Mucosa of stomach (tissue), 1 donor: ENCODE measurements around the gene BANF1.
"Not testable (repeated sequence)": the region's sequence is repeated elsewhere in the genome, so short reads cannot be mapped to it uniquely, and the experiment has no call there.

Experiments
- H3K27me3 ChIP-seq: one replicate; pipeline ENCODE4 v1.7.0; 2013; ENCODE audit warnings: mild to moderate bottlenecking, low read length; ENCODE audit not compliant: control insufficient read depth, insufficient read depth
- H3K36me3 ChIP-seq: one replicate; pipeline ENCODE4 v1.7.0; 2013; ENCODE audit warnings: low read length; ENCODE audit not compliant: control insufficient read depth, insufficient read depth
- H3K4me1 ChIP-seq: one replicate; pipeline ENCODE4 v1.7.0; 2013; ENCODE audit warnings: mild to moderate bottlenecking, low read length; ENCODE audit not compliant: control insufficient read depth, insufficient read depth
- H3K4me3 ChIP-seq: one replicate; pipeline ENCODE4 v1.7.0; 2013; ENCODE audit warnings: low read length
- H3K9ac ChIP-seq: one replicate; pipeline ENCODE4 v1.7.0; 2013; ENCODE audit warnings: mild to moderate bottlenecking, low read length, moderate library complexity
- H3K9me3 ChIP-seq: one replicate; pipeline ENCODE4 v1.7.0; 2013; ENCODE audit warnings: mild to moderate bottlenecking, low read length, moderate library complexity; ENCODE audit not compliant: control insufficient read depth
- donor health status: Pancreatic carcinoma.

BANF1 gene

DNA sequence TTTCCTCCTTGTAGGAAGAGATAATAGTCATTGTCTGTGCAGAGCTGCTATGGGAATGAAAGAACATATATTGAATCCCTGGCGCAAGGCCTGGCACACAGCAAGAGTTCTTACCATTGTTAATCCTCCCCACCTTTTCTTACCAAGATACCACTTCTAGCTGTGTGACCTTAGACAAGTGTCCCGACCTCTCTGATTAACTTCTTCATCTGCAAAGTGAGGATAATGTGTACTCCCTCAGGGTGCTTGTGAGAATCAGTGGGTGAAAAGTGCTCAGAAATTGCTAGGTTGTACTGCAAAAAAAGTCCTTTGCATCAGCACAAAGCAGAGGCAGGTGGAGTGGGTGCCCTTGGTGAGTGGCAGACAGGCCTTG is 5.8 kb downstream of the BANF1 start:
- Histone ChIP-seq H3K9ac (no peak overlapping the region), H3K27me3 (peaks cover 30% of the 10 kb centered on the region), H3K4me3 (no peak overlapping the region), H3K36me3 (peaks cover 5% of the 10 kb centered on the region), H3K9me3 (no peaks in the 10 kb centered on the region), H3K4me1 (peaks cover 2% of the 10 kb centered on the region)

DNA sequence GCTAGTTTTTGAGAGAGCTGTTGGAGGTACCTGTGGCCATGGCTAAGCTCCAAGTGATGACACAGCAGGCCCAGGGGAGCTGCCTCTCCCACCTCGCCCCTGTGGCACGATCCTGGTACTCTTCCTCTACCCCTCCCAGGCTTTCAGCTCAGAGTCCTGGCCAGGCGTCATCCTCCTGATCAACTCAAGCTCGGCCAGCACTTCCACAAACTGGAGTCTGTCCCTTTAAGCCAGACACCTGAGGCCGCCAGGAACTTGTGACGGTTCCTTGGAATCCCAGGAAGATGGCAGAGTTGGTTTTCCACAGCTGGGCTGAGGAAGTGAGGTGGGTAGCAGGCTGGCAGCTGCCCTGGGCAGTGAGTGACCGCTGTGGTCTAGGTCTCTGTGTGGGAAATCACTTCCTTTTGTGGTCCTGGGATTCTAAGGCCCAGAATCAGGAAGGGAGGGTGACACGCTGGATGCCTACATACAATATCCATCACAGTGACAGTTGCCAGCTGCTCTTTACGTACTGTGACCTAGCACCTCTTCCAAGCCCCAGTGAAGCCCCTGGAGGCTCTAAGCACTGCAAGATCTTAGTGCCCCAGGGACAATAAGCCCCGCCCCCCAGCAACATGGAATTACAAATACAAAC is 6.3 kb downstream of the BANF1 start:
- Histone ChIP-seq H3K27me3 (peaks cover 35% of the 10 kb centered on the region), H3K9ac (no peak overlapping the region), H3K4me1 (no peaks in the 10 kb centered on the region), H3K36me3 (peaks cover 5% of the 10 kb centered on the region), H3K9me3 (no peaks in the 10 kb centered on the region), H3K4me3 (no peak overlapping the region)

DNA sequence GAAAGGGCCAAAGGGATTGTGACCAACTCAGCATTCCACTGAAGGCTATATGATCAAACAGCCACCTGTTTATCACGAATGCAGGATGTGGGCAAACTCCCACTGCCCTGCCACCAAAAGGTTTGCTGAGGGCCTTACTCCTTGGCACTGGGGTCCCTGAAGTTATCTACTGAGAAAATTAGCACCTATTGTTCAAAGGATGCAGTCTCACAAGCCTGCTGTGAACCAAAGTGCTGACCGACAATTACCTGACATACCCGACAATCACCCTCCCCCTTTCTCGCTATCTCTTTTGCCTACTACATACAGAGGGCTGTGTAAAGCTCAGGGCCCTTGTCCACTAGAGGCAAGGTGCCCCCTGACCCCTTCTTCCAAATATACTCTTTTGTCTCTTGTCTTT is 7.7 kb downstream of the BANF1 start:
- H3K9me3 ChIP-seq, H3K36me3 ChIP-seq, H3K9ac ChIP-seq, H3K4me1 ChIP-seq, H3K4me3 ChIP-seq: not testable (repeated sequence)
- peaks cover 38% of the 10 kb centered on the region for H3K27me3 ChIP-seq

DNA sequence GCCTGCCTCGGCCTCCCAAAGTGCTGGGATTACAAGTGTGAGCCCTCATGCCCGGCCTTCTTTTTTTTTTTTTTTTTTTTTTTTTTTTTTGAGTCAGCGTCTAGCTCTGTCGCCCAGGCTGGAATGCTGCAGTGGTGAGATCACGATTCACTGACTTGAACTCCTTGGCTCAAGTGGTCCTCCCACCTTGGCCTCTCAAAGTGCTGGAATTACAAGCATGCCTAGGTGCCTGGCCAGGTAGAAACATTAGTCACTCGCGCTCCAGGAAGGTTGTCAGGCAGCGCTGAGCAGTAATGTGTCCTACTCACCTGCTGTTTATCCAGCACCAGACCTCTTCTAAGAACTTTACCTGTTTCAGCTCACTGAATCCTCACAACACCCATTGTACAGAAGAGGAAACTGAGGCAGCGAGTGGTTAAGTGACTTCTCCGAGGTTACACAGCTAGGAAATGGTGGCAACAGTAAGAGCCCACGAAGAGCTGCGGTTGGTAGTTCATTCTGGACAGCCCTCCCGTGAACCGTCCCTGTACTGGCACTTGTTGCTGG is 9.0 kb downstream of the BANF1 start:
- Histone ChIP-seq H3K9me3 (no peaks in the 10 kb centered on the region), H3K9ac (no peak overlapping the region), H3K36me3 (no peaks in the 10 kb centered on the region), H3K27me3 (peaks cover 38% of the 10 kb centered on the region), H3K4me3 (no peak overlapping the region), H3K4me1 (no peaks in the 10 kb centered on the region)

DNA sequence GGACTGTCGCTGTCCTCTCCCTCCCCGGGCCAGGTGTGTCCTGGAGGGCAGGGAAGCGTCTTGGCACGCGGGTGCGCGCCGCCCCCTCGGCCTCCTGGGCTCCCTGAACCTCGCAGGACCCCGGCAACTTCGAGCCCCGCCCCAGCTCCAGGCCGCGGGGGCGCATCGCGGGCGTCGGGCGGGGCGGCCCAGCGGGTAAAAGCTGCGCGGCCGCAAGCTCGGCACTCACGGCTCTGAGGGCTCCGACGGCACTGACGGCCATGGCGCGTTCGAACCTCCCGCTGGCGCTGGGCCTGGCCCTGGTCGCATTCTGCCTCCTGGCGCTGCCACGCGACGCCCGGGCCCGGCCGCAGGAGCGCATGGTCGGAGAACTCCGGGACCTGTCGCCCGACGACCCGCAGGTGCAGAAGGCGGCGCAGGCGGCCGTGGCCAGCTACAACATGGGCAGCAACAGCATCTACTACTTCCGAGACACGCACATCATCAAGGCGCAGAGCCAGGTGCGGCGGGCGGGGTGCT is 9.5 kb downstream of the BANF1 start, which contains the start of gene CST6:
Gene CST6 (plus strand): TSS at position 224 of the 519 bp plus-strand sequence. CDS start 37 bp downstream, at position 261.
- no peaks in the 10 kb centered on the region for H3K4me1 ChIP-seq
- peaks cover 38% of the 10 kb centered on the region for H3K27me3 ChIP-seq
- H3K36me3 ChIP-seq: no peaks in the 10 kb centered on the region
- H3K9ac ChIP-seq: no peak within 1 kb of the TSS
- no peak within 1 kb of the TSS for H3K4me3 ChIP-seq
- H3K9me3 ChIP-seq: no peaks in the 10 kb centered on the region

DNA sequence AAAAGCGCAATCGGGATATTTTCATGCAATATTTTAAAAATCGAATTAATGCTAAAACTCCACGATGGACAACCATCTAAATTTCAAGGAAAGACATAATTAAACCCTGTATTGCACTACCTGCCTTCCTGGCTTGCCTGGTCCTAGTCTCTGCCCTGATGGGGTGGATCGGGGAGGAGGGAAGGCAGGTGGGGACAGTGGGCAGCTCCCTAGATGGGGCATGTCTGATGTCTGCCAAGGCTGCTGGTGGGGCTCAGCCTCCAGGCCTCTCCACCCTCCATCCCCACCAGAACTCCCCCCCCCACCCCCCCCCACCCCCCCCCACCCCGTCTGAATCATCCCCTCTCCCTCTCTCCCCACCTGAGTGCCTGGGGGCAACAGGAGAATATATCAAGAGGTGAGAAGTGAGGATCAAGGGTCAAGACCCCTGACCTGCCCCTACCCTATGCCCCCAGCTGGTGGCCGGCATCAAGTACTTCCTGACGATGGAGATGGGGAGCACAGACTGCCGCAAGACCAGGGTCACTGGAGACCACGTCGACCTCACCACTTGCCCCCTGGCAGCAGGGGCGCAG is 10.2 kb downstream of the BANF1 start:
- H3K4me1 ChIP-seq: no peaks in the 10 kb centered on the region
- H3K4me3 ChIP-seq: no peak overlapping the region

DNA sequence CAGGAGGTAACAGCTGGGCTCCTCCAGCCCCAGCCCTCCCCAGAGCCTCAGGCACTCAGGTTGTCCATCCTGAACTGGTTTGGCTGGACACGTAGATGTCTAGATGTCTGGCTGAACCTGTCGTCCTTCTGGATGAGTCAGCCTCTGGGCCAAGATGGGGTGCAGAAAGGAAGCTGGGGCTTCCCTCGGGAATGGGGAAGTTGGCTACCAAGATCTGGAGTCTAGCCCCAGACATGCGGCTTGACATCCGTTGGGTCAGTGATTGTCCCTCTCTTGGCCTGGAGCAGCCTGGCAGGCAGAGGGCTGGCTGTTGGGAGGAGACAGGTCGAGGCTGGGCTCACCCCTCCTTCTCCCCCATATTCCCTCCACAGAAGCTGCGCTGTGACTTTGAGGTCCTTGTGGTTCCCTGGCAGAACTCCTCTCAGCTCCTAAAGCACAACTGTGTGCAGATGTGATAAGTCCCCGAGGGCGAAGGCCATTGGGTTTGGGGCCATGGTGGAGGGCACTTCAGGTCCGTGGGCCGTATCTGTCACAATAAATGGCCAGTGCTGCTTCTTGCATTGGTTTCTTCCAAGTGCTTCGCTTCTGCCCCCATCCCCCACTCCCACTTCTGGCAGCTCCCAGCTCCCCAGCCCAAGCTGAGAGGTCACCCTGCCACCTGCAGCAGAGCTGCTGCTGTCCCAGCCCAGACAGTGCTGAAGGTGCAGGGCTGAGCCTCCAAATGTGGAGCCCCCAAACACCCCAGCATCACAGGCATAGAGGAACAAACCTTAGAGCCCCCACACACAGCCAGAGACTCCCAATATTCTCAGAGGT is 10.9 kb downstream of the BANF1 start:
- peaks cover 38% of the 10 kb centered on the region for H3K27me3 ChIP-seq
- no peaks in the 10 kb centered on the region for H3K9me3 ChIP-seq

More for the DNA sequence above, 10.2 kb downstream of the BANF1 start:
- Histone ChIP-seq H3K27me3 (peaks cover 38% of the 10 kb centered on the region), H3K36me3 (no peaks in the 10 kb centered on the region), H3K9ac (no peak overlapping the region), H3K9me3 (no peaks in the 10 kb centered on the region)

DNA sequence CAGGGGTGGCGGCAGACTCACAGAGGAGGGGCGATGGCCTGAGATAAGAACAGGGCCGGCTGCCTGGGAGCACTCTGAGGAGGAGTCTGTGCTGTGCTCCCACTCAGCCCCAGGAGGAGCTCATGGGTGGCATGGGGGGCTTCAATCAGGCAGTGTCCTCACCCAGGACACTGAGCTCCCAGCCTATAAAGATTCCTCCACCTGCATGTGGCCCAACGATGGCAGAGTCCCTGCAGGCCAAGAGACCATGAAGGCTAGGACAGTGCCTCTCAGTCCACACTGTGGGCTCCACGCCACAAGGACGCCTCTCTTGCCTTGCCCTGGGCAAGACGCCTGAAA is 11.4 kb downstream of the BANF1 start:
- H3K9me3 ChIP-seq: no peaks in the 10 kb centered on the region
- H3K4me3 ChIP-seq: no peak overlapping the region
- no peaks in the 10 kb centered on the region for H3K4me1 ChIP-seq
- peaks cover 38% of the 10 kb centered on the region for H3K27me3 ChIP-seq
- H3K36me3 ChIP-seq: no peaks in the 10 kb centered on the region
- H3K9ac ChIP-seq: no peak overlapping the region

More for the DNA sequence above, 10.9 kb downstream of the BANF1 start:
- Histone ChIP-seq H3K36me3 (no peaks in the 10 kb centered on the region), H3K4me1 (no peaks in the 10 kb centered on the region), H3K9ac (no peak overlapping the region), H3K4me3 (no peak overlapping the region)

DNA sequence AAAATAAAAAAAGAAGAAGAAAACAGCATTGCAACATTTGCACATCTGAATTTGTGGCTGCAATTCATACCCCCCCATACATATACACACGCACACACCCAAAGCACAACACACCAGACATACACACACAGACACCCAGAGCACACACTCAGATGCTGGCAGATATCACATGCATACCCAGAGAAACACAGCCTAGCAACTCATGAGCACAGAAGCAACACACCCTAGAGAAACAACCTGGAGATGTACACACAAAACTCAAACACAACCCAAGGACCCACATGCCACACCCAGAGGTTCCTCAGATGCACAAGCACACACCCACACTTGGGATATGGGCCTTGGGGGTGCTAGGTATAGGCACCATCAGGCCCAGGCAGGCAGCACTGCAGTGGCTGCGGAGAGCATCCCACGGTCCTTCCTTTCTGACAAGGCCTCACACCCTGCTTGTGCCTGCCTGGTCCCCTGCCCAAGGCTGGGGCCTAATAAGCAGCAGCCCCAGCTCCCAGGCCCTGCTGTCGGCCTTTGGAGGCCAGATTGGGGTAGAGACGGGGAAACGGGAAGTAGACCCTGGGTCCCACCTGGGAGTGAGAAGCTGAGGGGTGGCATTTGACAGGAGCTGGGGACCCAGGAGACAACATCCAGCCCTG is 12.6 kb downstream of the BANF1 start:
- no peak overlapping the region for H3K9ac ChIP-seq
- H3K4me3 ChIP-seq: no peak overlapping the region
- peaks cover 36% of the 10 kb centered on the region for H3K27me3 ChIP-seq
- H3K9me3 ChIP-seq: no peaks in the 10 kb centered on the region
- H3K4me1 ChIP-seq: no peaks in the 10 kb centered on the region
- no peaks in the 10 kb centered on the region for H3K36me3 ChIP-seq

DNA sequence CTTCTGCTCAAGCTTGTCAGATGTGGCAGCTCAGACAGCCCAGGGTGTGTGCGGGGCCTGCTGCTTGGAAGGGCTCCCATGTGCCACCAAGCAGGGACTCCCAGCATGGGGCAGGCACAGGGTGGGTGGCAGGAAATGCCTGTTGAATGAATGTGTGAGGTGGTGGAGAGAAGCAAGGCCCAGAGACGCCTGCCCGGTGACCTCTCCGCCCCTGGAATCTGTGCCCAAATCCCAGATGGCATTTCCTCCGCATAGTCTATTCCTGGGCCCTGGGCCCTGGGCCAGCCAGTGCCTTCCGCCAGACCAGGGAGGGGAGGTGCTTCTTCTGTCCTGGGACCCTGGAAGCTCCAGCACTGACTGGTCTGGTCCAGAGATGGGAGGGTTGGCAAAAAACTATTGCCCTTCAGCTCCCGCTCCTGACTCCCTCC is 13.2 kb downstream of the BANF1 start:
- H3K4me3 ChIP-seq: no peak overlapping the region
- H3K9ac ChIP-seq: no peak overlapping the region
- H3K4me1 ChIP-seq: no peaks in the 10 kb centered on the region
- H3K36me3 ChIP-seq: no peaks in the 10 kb centered on the region
- peaks cover 31% of the 10 kb centered on the region for H3K27me3 ChIP-seq
- H3K9me3 ChIP-seq: no peaks in the 10 kb centered on the region

DNA sequence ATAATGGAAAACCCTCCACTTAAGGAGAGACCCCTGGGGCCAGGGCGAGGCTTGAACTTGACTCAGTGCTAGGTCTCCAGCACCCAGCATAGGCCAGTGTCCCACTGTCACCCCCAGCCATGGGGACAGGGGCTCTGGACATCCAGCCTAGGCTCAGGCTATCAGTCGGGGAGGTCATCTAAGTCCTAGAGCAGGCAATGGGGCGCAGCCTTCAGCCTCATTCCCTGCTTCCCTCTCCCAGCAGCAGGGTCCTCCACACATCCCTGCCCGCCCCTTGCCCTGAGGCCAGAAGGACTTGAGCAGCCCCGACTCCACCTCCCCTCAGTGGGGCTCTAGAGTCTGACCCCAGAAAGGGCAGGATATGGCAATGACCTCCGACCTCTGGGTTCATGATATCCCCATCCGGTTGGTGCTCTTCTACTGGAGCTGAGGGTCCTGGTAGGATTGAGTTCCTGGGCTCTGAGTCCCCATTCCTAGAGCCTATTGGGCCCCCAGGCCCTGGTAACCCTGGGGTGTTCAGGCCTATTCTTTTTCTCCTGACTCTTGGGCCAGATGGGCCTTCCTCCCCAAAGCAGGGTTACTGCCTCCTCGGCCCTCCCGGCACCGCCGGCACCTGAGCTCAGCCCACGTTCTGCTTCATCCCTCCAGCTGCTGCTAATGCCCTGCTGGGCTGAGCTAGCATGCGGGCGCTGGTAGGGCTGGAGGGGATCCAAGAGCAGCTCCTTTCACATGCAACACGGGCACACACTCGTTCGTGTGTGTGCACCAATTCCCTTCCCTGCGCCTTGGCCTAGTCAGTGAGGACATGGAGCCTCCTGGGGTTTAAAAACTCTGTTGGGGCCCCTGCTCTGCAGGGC is 13.9 kb downstream of the BANF1 start:
- Histone ChIP-seq H3K4me3 (no peak overlapping the region), H3K9me3 (no peaks in the 10 kb centered on the region), H3K27me3 (peaks cover 26% of the 10 kb centered on the region), H3K4me1 (no peaks in the 10 kb centered on the region), H3K9ac (no peak overlapping the region), H3K36me3 (no peaks in the 10 kb centered on the region)
